ENCODE measurements around the gene CRLF2. TPM values are rescaled to one million over a fixed set of nuclear protein-coding genes. Genes with fewer than 3 reads are reported as not detected.
"Not testable (repeated sequence)": the region's sequence is repeated elsewhere in the genome, so short reads cannot be mapped to it uniquely, and the experiment has no call there.

CRLF2 gene
- 1 to 10 TPM in 1 of 4 donors, under 1 TPM in 3; 0.47 to 1.0 (median 0.61) TPM for total RNA-seq

DNA sequence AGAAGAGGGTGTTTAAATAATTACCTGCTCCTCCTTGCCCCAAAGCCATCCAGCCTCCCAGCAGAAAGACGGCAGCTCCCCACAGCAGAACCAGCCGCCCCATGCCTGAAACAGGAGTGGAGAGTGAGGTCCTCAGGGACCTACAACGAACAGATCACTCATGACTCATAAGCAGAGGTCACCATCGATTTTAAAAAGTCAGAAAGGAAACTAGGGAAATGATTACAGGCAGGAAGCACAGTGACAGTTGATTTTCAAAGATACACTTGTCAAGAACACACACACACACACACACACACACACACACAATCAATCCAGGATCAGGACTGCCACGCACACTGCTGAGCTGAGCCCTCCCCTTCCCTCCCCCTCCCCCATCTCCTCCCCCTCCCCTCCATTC lies at the start of gene CRLF2:
TSS of gene CRLF2 (minus strand) at position 118 of the 400 bp plus-strand sequence. CDS start at position 103, 15 bp downstream.
- TF ChIP-seq, protein P1, sequence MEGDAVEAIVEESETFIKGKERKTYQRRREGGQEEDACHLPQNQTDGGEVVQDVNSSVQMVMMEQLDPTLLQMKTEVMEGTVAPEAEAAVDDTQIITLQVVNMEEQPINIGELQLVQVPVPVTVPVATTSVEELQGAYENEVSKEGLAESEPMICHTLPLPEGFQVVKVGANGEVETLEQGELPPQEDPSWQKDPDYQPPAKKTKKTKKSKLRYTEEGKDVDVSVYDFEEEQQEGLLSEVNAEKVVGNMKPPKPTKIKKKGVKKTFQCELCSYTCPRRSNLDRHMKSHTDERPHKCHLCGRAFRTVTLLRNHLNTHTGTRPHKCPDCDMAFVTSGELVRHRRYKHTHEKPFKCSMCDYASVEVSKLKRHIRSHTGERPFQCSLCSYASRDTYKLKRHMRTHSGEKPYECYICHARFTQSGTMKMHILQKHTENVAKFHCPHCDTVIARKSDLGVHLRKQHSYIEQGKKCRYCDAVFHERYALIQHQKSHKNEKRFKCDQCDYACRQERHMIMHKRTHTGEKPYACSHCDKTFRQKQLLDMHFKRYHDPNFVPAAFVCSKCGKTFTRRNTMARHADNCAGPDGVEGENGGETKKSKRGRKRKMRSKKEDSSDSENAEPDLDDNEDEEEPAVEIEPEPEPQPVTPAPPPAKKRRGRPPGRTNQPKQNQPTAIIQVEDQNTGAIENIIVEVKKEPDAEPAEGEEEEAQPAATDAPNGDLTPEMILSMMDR (IDR thresholded peaks at IDR 0.05), result no peak
- no peak for ATAC-seq (ENCODE audit: low FRiP score)
- no peak for DNase-seq (ENCODE audit: low spot score)

- not testable (repeated sequence) for DNase-seq (ENCODE audit: low spot score); ATAC-seq (ENCODE audit: low FRiP score)
Observed at GRCh38 chrX:1261771-1262170, 49.3 kb upstream of the CRLF2 start.

- no peak for ATAC-seq (ENCODE audit: low FRiP score)
- no peak for DNase-seq (ENCODE audit: low spot score)
- TF ChIP-seq, protein P1 (IDR thresholded peaks at IDR 0.05), result no peak
Observed at GRCh38 chrX:1261285-1261684, 48.8 kb upstream of the CRLF2 start.

- DNase-seq (ENCODE audit: low spot score) (no peak), ATAC-seq (ENCODE audit: low FRiP score) (no peak)
- TF ChIP-seq, protein P1 (IDR thresholded peaks at IDR 0.05), result no peak
Observed at GRCh38 chrX:1252861-1253260, 40.4 kb upstream of the CRLF2 start.

- ATAC-seq (ENCODE audit: low FRiP score) (no peak), DNase-seq (ENCODE audit: low spot score) (no peak)
- TF ChIP-seq, protein P1 (IDR thresholded peaks at IDR 0.05), result no peak
Observed at GRCh38 chrX:1249101-1249887, 36.8 kb upstream of the CRLF2 start.

- TF ChIP-seq, protein P1 (IDR thresholded peaks at IDR 0.05), result no peak
- DNase-seq (ENCODE audit: low spot score), result no peak
- no peak for ATAC-seq (ENCODE audit: low FRiP score)
Observed at GRCh38 chrX:1248331-1249061, 36.0 kb upstream of the CRLF2 start.

GRCh38 chrX:1246816-1247215 lies 34.4 kb upstream of the CRLF2 start:
- TF ChIP-seq, protein P1 (IDR thresholded peaks at IDR 0.05), result peak in 2 of 3 donors; percentile 13 to 47
- ATAC-seq (ENCODE audit: low FRiP score) (no peak), DNase-seq (ENCODE audit: low spot score) (peak; percentile 75)
